ENCODE data around the gene GRID1. TPM values are rescaled to one million over a fixed set of nuclear protein-coding genes. Genes with fewer than 3 reads are reported as not detected.

GRID1 gene
- total and polyA plus RNA-seq, 9 of the 15 experiments (the other 6 are each of a cell fraction or from before 2014, with no cell fraction given): 0.01 to 7.2 (median 1.2) TPM

DNA sequence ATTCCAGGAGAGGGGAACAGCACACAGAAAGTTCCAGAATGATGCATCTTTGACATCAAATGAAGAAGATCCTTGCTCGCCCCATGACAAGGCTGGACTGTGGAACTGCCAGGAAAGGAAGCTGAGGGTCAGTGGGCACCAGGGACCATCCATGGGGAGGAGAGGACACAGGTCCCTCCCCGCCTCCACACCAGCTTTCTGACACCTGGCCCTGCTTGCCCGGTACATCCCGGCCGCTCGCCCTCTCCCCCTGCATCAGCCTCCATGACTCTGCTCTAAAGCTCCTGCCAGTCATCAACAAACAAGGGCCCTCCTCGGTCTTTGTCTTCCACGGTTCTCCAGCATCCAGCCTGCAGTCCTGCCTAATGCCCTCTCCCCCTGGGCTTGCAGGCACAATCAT is 222.3 kb downstream of the GRID1 start:
- Histone ChIP-seq H3K9me3 (replicated peaks; ENCODE audit: control insufficient read depth, insufficient read depth, low read depth, low read length) (no peaks in the 10 kb centered on the region), H3K9me1 (ENCODE audit: control insufficient read depth, insufficient read depth, low read length) (no peaks in the 10 kb centered on the region), H3K79me2 (ENCODE audit: control insufficient read depth, insufficient read depth, low read length) (no peaks in the 10 kb centered on the region), H3K9ac (ENCODE audit: insufficient read depth in 1 of 2, low read depth in 2 of 2, low read length in 2 of 2) (no peak overlapping the region), H3K4me3 (no peak overlapping the region), H2AFZ (ENCODE audit: low read depth, low read length) (no peak overlapping the region), H3K4me1 (replicated peaks in 1 of 2; ENCODE audit: control insufficient read depth in 2 of 2, insufficient read depth in 2 of 2, low read length in 2 of 2) (no peaks in the 10 kb centered on the region), H3K36me3 (ENCODE audit: control insufficient read depth, insufficient read depth, low read length) (no peaks in the 10 kb centered on the region), H3K27me3 (ENCODE audit: control insufficient read depth in 2 of 2, insufficient read depth in 2 of 2, low read length in 2 of 2) (no peaks in the 10 kb centered on the region; a peak in 1 of 5 replicates), H4K20me1 (replicated peaks; ENCODE audit: control insufficient read depth, insufficient read depth, low read length) (no peaks in the 10 kb centered on the region), H3K4me2 (ENCODE audit: insufficient read depth, low read length) (no peak overlapping the region), H3K27ac (ENCODE audit: extremely low read depth, low read depth, low read length) (no peak overlapping the region)
- CTCF ChIA-PET (ENCODE audit: low intra/inter-chr PET ratio): no interaction called here
- no TSS peak for BruUV-seq (replicated peaks)
- DNase-seq (ENCODE audit: extremely low read depth in 1 of 4, low spot score in 3 of 4): no peak
- no peak for TF ChIP-seq TARDBP (IDR thresholded peaks at IDR 0.05)
- no peak for TF ChIP-seq ETV1 (tag; conservative IDR thresholded peaks at IDR 0.05; ENCODE audit: low read depth)
- FAIRE-seq: no peak
- POLR2A ChIA-PET: no interaction called here
- no peak for ATAC-seq
- in situ Hi-C loops (cut with MboI): no loop called here
- intact Hi-C loops (cut with micrococcal nuclease): no loop called here
- WGBS (ENCODE audit: insufficient coverage, low coverage, missing lambda C conversion rate): 0% methylated on average over 1 of the region's 8 CpGs

DNA sequence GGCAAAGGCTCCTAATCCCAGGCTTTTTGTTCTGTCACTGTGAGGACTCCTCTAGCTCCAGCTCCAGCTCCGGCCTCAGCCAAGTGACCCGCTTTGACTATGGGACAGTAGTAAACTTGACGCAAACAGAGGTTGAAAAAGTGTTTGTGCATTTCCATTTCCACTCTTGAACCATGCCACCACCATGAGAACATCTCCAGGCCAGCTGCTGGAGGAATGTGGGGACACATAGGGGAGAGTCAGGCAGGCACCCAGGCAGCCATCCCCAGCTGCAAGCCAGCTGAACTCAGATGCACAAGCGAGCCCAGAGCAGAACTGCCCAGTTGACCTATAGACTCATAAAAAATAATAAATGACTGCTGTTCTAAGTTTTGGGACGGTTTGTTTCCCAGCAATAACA is 224.7 kb downstream of the GRID1 start:
- FAIRE-seq (no peak), DNase-seq (ENCODE audit: extremely low read depth in 1 of 4, low spot score in 3 of 4) (no peak), ATAC-seq (no peak)
- Histone ChIP-seq H3K4me2 (ENCODE audit: insufficient read depth, low read length) (no peak overlapping the region), H3K4me3 (no peak overlapping the region), H2AFZ (ENCODE audit: low read depth, low read length) (no peak overlapping the region), H4K20me1 (replicated peaks; ENCODE audit: control insufficient read depth, insufficient read depth, low read length) (no peaks in the 10 kb centered on the region), H3K9me1 (ENCODE audit: control insufficient read depth, insufficient read depth, low read length) (no peaks in the 10 kb centered on the region), H3K4me1 (replicated peaks in 1 of 2; ENCODE audit: control insufficient read depth in 2 of 2, insufficient read depth in 2 of 2, low read length in 2 of 2) (no peaks in the 10 kb centered on the region), H3K9ac (ENCODE audit: insufficient read depth in 1 of 2, low read depth in 2 of 2, low read length in 2 of 2) (no peak overlapping the region), H3K79me2 (ENCODE audit: control insufficient read depth, insufficient read depth, low read length) (no peaks in the 10 kb centered on the region), H3K27me3 (ENCODE audit: control insufficient read depth in 2 of 2, insufficient read depth in 2 of 2, low read length in 2 of 2) (no peaks in the 10 kb centered on the region; a peak in 1 of 5 replicates), H3K27ac (ENCODE audit: extremely low read depth, low read depth, low read length) (no peak overlapping the region), H3K9me3 (replicated peaks; ENCODE audit: control insufficient read depth, insufficient read depth, low read depth, low read length) (no peaks in the 10 kb centered on the region), H3K36me3 (ENCODE audit: control insufficient read depth, insufficient read depth, low read length) (no peaks in the 10 kb centered on the region)
- WGBS (ENCODE audit: insufficient coverage, low coverage, missing lambda C conversion rate): 0% methylated on average over 4 of the region's 5 CpGs
- BruUV-seq (replicated peaks): no TSS peak
- ChIA-PET CTCF (ENCODE audit: low intra/inter-chr PET ratio) (no interaction called here), POLR2A (no interaction called here)
- intact Hi-C loops (cut with micrococcal nuclease) (no loop called here), in situ Hi-C loops (cut with MboI) (no loop called here)
- TF ChIP-seq ETS2 (tag; IDR thresholded peaks at IDR 0.05; ENCODE audit: borderline replicate concordance, poor library complexity, severe bottlenecking): no peak
- TF ChIP-seq, protein P1, sequence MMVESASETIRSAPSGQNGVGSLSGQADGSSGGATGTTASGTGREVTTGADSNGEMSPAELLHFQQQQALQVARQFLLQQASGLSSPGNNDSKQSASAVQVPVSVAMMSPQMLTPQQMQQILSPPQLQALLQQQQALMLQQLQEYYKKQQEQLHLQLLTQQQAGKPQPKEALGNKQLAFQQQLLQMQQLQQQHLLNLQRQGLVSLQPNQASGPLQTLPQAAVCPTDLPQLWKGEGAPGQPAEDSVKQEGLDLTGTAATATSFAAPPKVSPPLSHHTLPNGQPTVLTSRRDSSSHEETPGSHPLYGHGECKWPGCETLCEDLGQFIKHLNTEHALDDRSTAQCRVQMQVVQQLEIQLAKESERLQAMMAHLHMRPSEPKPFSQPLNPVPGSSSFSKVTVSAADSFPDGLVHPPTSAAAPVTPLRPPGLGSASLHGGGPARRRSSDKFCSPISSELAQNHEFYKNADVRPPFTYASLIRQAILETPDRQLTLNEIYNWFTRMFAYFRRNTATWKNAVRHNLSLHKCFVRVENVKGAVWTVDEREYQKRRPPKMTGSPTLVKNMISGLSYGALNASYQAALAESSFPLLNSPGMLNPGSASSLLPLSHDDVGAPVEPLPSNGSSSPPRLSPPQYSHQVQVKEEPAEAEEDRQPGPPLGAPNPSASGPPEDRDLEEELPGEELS (CRISPR knock-in tag; IDR thresholded peaks at IDR 0.05; ENCODE audit: borderline replicate concordance): no peak
- no peak for TF ChIP-seq PTTG1 (tag; IDR thresholded peaks at IDR 0.05; ENCODE audit: low read depth)
- TF ChIP-seq, protein P2, sequence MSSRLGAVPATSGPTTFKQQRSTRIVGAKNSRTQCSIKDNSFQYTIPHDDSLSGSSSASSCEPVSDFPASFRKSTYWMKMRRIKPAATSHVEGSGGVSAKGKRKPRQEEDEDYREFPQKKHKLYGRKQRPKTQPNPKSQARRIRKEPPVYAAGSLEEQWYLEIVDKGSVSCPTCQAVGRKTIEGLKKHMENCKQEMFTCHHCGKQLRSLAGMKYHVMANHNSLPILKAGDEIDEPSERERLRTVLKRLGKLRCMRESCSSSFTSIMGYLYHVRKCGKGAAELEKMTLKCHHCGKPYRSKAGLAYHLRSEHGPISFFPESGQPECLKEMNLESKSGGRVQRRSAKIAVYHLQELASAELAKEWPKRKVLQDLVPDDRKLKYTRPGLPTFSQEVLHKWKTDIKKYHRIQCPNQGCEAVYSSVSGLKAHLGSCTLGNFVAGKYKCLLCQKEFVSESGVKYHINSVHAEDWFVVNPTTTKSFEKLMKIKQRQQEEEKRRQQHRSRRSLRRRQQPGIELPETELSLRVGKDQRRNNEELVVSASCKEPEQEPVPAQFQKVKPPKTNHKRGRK (tag; IDR thresholded peaks at IDR 0.05): no peak
- no peak for TF ChIP-seq PML (IDR thresholded peaks at IDR 0.05; ENCODE audit: low read length)
- no peak for TF ChIP-seq RBM15 (IDR thresholded peaks at IDR 0.05; ENCODE audit: insufficient read depth, low read length)
- no peak for TF ChIP-seq PYGO2 (tag; IDR thresholded peaks at IDR 0.05)
- no peak for TF ChIP-seq ZFP30 (CRISPR knock-in tag; IDR thresholded peaks at IDR 0.05; ENCODE audit: borderline replicate concordance)
- no peak for TF ChIP-seq SIX5 (IDR thresholded peaks at IDR 0.05; ENCODE audit: borderline replicate concordance in 1 of 2, insufficient read depth in 1 of 2, low read depth in 1 of 2, low read length in 2 of 2)
- TF ChIP-seq KAT2B (IDR thresholded peaks at IDR 0.05; ENCODE audit: low read depth, low read length): no peak
